ENCODE results near the gene HLTF. TPM values are rescaled to one million over a fixed set of nuclear protein-coding genes. Genes with fewer than 3 reads are reported as not detected.

HLTF gene
- total and polyA plus RNA-seq, 11 donors: 4.0 to 39.4 (median 19.2) TPM

GRCh38 chr3:149020839-149021252 is 65.5 kb downstream of the HLTF start:
- no peak for DNase-seq
- Histone ChIP-seq H3K27me3 (no peaks in the 10 kb centered on the region), H3K4me3 (no peak overlapping the region), H3K4me1 (peaks cover 7 to 51% (median 30%) of the 10 kb centered on the region in 12 donors), H3K27ac (no peak overlapping the region), H3K9me3 (peaks cover 0 to 6% (median 0%) of the 10 kb centered on the region in 12 donors), H3K36me3 (peaks cover 0 to 60% (median 53%) of the 10 kb centered on the region in 9 donors)
- no peak for ATAC-seq
- TF ChIP-seq CTCF (IDR thresholded peaks at IDR 0.05): no peak
- no peak for TF ChIP-seq POLR2A (IDR thresholded peaks at IDR 0.05)
- intact Hi-C loops (cut with DNase I): loop anchor here in 3 of 10 donors (5.0 to 10.0 kb wide), 2 partner anchors 64 to 66 kb away; no protein-coding TSS in a partner anchor
- WGBS, 4 donors: 60 to 94% (median 91%) methylated on average over 4 of the region's 4 CpGs

GRCh38 chr3:149020196-149020838 is 66.0 kb downstream of the HLTF start:
- 56 to 63% (median 59%) methylated on average over 3 of the region's 3 CpGs for WGBS, 4 donors
- peaks cover 0 to 55% (median 48%) of the 10 kb centered on the region in 9 donors for H3K36me3 ChIP-seq
- peak in 1 of 5 donors; percentile 42 for DNase-seq
- TF ChIP-seq CTCF (IDR thresholded peaks at IDR 0.05): no peak
- TF ChIP-seq POLR2A (IDR thresholded peaks at IDR 0.05): no peak
- no peak overlapping the region for H3K4me3 ChIP-seq
- H3K27me3 ChIP-seq: no peaks in the 10 kb centered on the region
- intact Hi-C loops (cut with DNase I): loop anchor here in 3 of 10 donors (5.0 to 10.0 kb wide), 2 partner anchors 63 to 66 kb away; no protein-coding TSS in a partner anchor
- peak overlapping the region in 9 of 12 donors; percentile 0 to 70 (median 55) for H3K27ac ChIP-seq
- peaks cover 7 to 55% (median 30%) of the 10 kb centered on the region in 12 donors for H3K4me1 ChIP-seq
- peaks cover 0 to 6% (median 0%) of the 10 kb centered on the region in 12 donors for H3K9me3 ChIP-seq
- peak in 3 of 4 donors; percentile 50 to 59 (median 56) for ATAC-seq

- H3K27ac ChIP-seq: peak overlapping the region in 9 of 12 donors; percentile 0 to 70 (median 55)
- peaks cover 0 to 52% (median 42%) of the 10 kb centered on the region in 9 donors for H3K36me3 ChIP-seq
- intact Hi-C loops (cut with DNase I): no loop called here
- H3K9me3 ChIP-seq: no peaks in the 10 kb centered on the region
- H3K4me3 ChIP-seq: no peak overlapping the region
- TF ChIP-seq POLR2A (IDR thresholded peaks at IDR 0.05) (no peak), CTCF (IDR thresholded peaks at IDR 0.05) (no peak)
- ATAC-seq (peak in 3 of 4 donors; percentile 11), DNase-seq (no peak)
- H3K27me3 ChIP-seq: no peaks in the 10 kb centered on the region
- WGBS, 4 donors: 69 to 74% (median 72%) methylated on average over 4 of the region's 4 CpGs
- H3K4me1 ChIP-seq: peaks cover 7 to 60% (median 30%) of the 10 kb centered on the region in 12 donors
Measured at GRCh38 chr3:149019580-149019979, 66.8 kb downstream of the HLTF start.

GRCh38 chr3:149018247-149018646 is 68.1 kb downstream of the HLTF start:
- ATAC-seq (no peak), DNase-seq (no peak)
- H3K4me3 ChIP-seq: no peak overlapping the region
- peaks cover 7 to 60% (median 30%) of the 10 kb centered on the region in 12 donors for H3K4me1 ChIP-seq
- peak overlapping the region in 4 of 12 donors; percentile 0 to 63 (median 28) for H3K27ac ChIP-seq
- H3K27me3 ChIP-seq: no peaks in the 10 kb centered on the region
- peaks cover 0 to 52% (median 38%) of the 10 kb centered on the region in 9 donors for H3K36me3 ChIP-seq
- 28 to 55% (median 38%) methylated on average over 1 of the region's 1 CpG for whole genome bisulfite sequencing, 4 donors
- no peaks in the 10 kb centered on the region for H3K9me3 ChIP-seq
- TF ChIP-seq CTCF (IDR thresholded peaks at IDR 0.05) (no peak), POLR2A (IDR thresholded peaks at IDR 0.05) (no peak)
- intact Hi-C loops (cut with DNase I): no loop called here

All from heart left ventricle (tissue), 16 donors.